Tibial nerve (tissue), 4 donors: ENCODE measurements around the gene RCCD1. TPM values are rescaled to one million over a fixed set of nuclear protein-coding genes. Genes with fewer than 3 reads are reported as not detected.

ENCODE experiments used
- DNase-seq, 2 donors: peaks; one replicate each; pipeline ENCODE4 v3.0.0-alpha.2; 2019; ENCODE audit warnings: low spot score in 2 of 2
- H3K27ac ChIP-seq, 4 donors: fragments of 200-600 bp; sonication (generic) in 3 of 4; one replicate each; pipeline ENCODE4 v1.5.1; 2017 to 2019; ENCODE audit warnings: mild to moderate bottlenecking in 1 of 4
- H3K27me3 ChIP-seq, 2 donors: fragments of 200-600 bp; sonication (generic) in 1 of 2; one replicate each; pipeline versions ENCODE4 v1.5.1 to v1.6.0; 2017 to 2019
- H3K36me3 ChIP-seq, 3 donors: fragments of 200-600 bp; sonication (generic); one replicate each; pipeline ENCODE4 v1.5.1; 2018 to 2019
- H3K4me1 ChIP-seq, 4 donors: fragments of 200-600 bp; sonication (generic) in 3 of 4; one replicate each; pipeline ENCODE4 v1.5.1; 2017 to 2019
- H3K4me3 ChIP-seq, 4 donors: fragments of 200-600 bp; sonication (generic) in 3 of 4; one replicate each; pipeline ENCODE4 v1.5.1; 2017 to 2019; ENCODE audit warnings: mild to moderate bottlenecking in 1 of 4, moderate library complexity in 1 of 4
- H3K9me3 ChIP-seq, 4 donors: fragments of 200-600 bp; sonication (generic) in 3 of 4; one replicate each; pipeline ENCODE4 v1.5.1; 2017 to 2019
- CTCF ChIP-seq, 5 experiments: fragments of 200-600 bp in 3 of 5; fragments of 450-650 bp in 2 of 5; sonication (generic) in 3 of 5; IDR thresholded peaks; one replicate each; pipeline ENCODE4 v1.5.1; 2016 to 2019; ENCODE audit warnings: antibody characterized with exemption in 5 of 5, mild to moderate bottlenecking in 3 of 5, moderate library complexity in 2 of 5
- EP300 ChIP-seq, 2 donors: sonication (generic); formaldehyde crosslinking; IDR thresholded peaks; one replicate each; pipeline ENCODE4 v1.6.1; 2017; ENCODE audit warnings: antibody characterized with exemption in 2 of 2, mild to moderate bottlenecking in 1 of 2
- POLR2A ChIP-seq, 2 donors: fragments of 450-650 bp; IDR thresholded peaks; one replicate each; pipeline ENCODE4 v1.6.1; 2017; ENCODE audit warnings: antibody characterized with exemption in 2 of 2, mild to moderate bottlenecking in 2 of 2, moderate library complexity in 2 of 2
- WGBS, 2 donors: methylation state at CpG; one replicate each; pipeline ENCODE4 v1.1.5; 2018; 5-methylcytosine and 5-hydroxymethylcytosine counted together
- total RNA-seq, 4 donors: library from RNA; depleted of rRNA; stranded (reverse); fragments of >200 nt; gene quantifications; one replicate each; pipeline ENCODE4 v1.1.0, GENCODE V29; 2016

Gene RCCD1
- 10 to 100 TPM in 3 of 4 donors, 1 to 10 TPM in 1; 8.7 to 15.9 (median 12.5) TPM for total RNA-seq

GRCh38 chr15:90954712-90955623 is at the start of gene RCCD1:
Gene RCCD1 (plus strand): TSS chr15:90954884. CDS start chr15:90956735, 1,851 bp downstream.
- WGBS, 2 donors: 3 to 5% methylated on average over 38 to 46 of the region's 69 CpGs
- Histone ChIP-seq H3K4me1 (peaks cover 0 to 47% (median 24%) of the 10 kb centered on the region in 4 donors), H3K27ac (peak within 1 kb of the TSS; percentile 81 to 96 (median 93))

GRCh38 chr15:90905306-90906180 is 49.1 kb upstream of the RCCD1 start:
- H3K27ac ChIP-seq: peak overlapping the region in 3 of 4 donors; percentile 71 to 96 (median 94)
- peaks cover 0 to 47% (median 40%) of the 10 kb centered on the region in 3 donors for H3K36me3 ChIP-seq
- no peak overlapping the region for H3K4me3 ChIP-seq
- no peaks in the 10 kb centered on the region for H3K9me3 ChIP-seq
- no peak for DNase-seq
- H3K4me1 ChIP-seq: peaks cover 0 to 80% (median 60%) of the 10 kb centered on the region in 4 donors
- TF ChIP-seq CTCF (IDR thresholded peaks at IDR 0.05) (no peak), POLR2A (IDR thresholded peaks at IDR 0.05) (no peak), EP300 (IDR thresholded peaks at IDR 0.05) (no peak)
- H3K27me3 ChIP-seq: no peaks in the 10 kb centered on the region
- 92 to 95% methylated on average over 26 to 28 of the region's 28 CpGs for WGBS, 2 donors

More at GRCh38 chr15:90954712-90955623, at the start of gene RCCD1:
- Histone ChIP-seq H3K27me3 (no peaks in the 10 kb centered on the region), H3K9me3 (no peaks in the 10 kb centered on the region), H3K4me3 (peak within 1 kb of the TSS; percentile 87 to 95 (median 88)), H3K36me3 (peaks cover 0 to 43% (median 11%) of the 10 kb centered on the region in 3 donors)
- peak in 1 of 2 donors; percentile 64 for TF ChIP-seq POLR2A (IDR thresholded peaks at IDR 0.05)
- peak in 1 of 5 experiments; percentile 38 for TF ChIP-seq CTCF (IDR thresholded peaks at IDR 0.05)
- TF ChIP-seq EP300 (IDR thresholded peaks at IDR 0.05): peak; percentile 31 to 80
- peak; percentile 90 to 92 for DNase-seq

GRCh38 chr15:90906181-90906849 is 48.4 kb upstream of the RCCD1 start:
- TF ChIP-seq CTCF (IDR thresholded peaks at IDR 0.05) (no peak), EP300 (IDR thresholded peaks at IDR 0.05) (no peak), POLR2A (IDR thresholded peaks at IDR 0.05) (no peak)
- no peaks in the 10 kb centered on the region for H3K9me3 ChIP-seq
- H3K27ac ChIP-seq: peak overlapping the region; percentile 19 to 96 (median 82)
- WGBS, 2 donors: 80 to 88% methylated on average over 8 to 11 of the region's 11 CpGs
- H3K4me1 ChIP-seq: peaks cover 0 to 77% (median 57%) of the 10 kb centered on the region in 4 donors
- peaks cover 4 to 55% (median 48%) of the 10 kb centered on the region in 3 donors for H3K36me3 ChIP-seq
- no peak for DNase-seq
- no peak overlapping the region for H3K4me3 ChIP-seq
- H3K27me3 ChIP-seq: no peaks in the 10 kb centered on the region

- Histone ChIP-seq H3K27ac (peak overlapping the region; percentile 54 to 96 (median 82)), H3K4me3 (no peak overlapping the region), H3K36me3 (peaks cover 5 to 63% (median 54%) of the 10 kb centered on the region in 3 donors), H3K9me3 (no peaks in the 10 kb centered on the region), H3K27me3 (no peaks in the 10 kb centered on the region), H3K4me1 (peaks cover 0 to 69% (median 50%) of the 10 kb centered on the region in 4 donors)
- no peak for DNase-seq
- no peak for TF ChIP-seq EP300 (IDR thresholded peaks at IDR 0.05)
- no peak for TF ChIP-seq CTCF (IDR thresholded peaks at IDR 0.05)
- TF ChIP-seq POLR2A (IDR thresholded peaks at IDR 0.05): no peak
- 65 to 76% methylated on average over 12 to 15 of the region's 15 CpGs for WGBS, 2 donors
Observed at GRCh38 chr15:90907051-90907660, 47.5 kb upstream of the RCCD1 start.
